ENCODE results near the gene PRKRIP1.
"Not testable (repeated sequence)": the region's sequence is repeated elsewhere in the genome, so short reads cannot be mapped to it uniquely, and the experiment has no call there.

The PRKRIP1 gene

DNA sequence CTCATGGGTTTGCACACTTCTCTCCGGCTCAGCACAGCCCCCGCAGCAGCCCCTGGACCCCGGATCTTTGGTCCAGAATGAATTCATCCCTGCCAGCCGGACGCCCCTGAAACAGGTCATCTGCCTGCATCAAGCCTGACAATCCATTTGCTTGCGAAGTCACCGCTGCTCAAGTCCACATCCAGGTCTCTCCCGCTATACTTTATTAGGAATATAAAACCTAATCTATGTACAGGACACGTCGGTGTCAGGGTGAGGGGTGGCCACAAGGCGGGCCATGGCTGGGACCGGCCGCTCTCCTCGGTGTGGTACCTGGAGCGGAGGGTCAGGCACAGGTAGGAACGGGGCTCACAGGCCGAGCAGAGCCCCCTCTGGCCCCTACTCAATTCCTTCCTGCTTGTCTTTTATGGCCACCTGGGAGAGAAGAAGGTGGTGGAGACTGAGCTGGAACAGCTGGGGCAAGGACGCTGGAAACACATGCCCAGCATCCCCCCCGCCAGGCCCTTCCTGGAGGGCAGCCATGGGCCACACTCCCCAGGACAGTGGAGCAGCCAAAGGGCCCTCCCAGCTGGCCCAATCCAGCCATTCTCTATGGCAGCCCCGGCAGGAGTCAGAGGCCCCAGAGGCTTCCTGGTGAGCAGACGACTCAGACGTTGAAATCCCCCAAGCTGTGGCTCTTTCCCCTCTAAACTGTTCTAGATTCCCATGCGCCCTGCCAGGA, 77.3 kb downstream of the PRKRIP1 start:
- Mint-ChIP-seq H3K9me3 (no peaks in the 10 kb centered on the region), H3K27me3 (no peaks in the 10 kb centered on the region), H3K4me3 (no peak overlapping the region), H3K27ac (peak overlapping the region in 1 of 2 donors; percentile 23), H3K4me1 (ENCODE audit: low read depth in 2 of 2) (peaks cover 0 to 7% of the 10 kb centered on the region in 2 donors), H3K36me3 (ENCODE audit: insufficient read depth) (peaks cover 27% of the 10 kb centered on the region)
- DNase-seq (no peak), ATAC-seq (replicated peaks) (no peak)

DNA sequence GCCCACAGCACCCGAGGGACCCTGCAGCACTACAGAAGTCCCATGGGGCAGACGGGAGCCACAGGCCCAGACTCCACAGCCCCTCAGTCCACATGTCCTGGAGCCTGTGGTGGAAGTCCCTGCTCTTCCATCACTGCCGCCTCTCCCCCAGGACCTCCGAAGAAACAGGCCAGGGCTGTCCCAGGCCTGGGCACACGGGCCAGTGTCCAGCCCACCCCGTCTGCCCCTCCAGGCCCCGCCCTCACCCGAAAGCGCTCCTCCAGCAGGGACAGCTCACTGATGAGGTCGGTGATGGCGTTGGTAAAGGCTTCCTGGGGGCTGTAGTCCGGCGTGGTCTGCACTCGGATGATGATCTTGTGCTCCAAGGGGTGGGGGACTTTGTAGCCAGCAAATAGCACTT, 78.0 kb downstream of the PRKRIP1 start:
- H3K4me3 Mint-ChIP-seq; H3K9me3 Mint-ChIP-seq; ATAC-seq (replicated peaks); H3K4me1 Mint-ChIP-seq (ENCODE audit: low read depth in 2 of 2); H3K27me3 Mint-ChIP-seq; DNase-seq: not testable (repeated sequence)
- Mint-ChIP-seq H3K27ac (peak overlapping the region in 1 of 2 donors; percentile 23), H3K36me3 (ENCODE audit: insufficient read depth) (peaks cover 31% of the 10 kb centered on the region)

DNA sequence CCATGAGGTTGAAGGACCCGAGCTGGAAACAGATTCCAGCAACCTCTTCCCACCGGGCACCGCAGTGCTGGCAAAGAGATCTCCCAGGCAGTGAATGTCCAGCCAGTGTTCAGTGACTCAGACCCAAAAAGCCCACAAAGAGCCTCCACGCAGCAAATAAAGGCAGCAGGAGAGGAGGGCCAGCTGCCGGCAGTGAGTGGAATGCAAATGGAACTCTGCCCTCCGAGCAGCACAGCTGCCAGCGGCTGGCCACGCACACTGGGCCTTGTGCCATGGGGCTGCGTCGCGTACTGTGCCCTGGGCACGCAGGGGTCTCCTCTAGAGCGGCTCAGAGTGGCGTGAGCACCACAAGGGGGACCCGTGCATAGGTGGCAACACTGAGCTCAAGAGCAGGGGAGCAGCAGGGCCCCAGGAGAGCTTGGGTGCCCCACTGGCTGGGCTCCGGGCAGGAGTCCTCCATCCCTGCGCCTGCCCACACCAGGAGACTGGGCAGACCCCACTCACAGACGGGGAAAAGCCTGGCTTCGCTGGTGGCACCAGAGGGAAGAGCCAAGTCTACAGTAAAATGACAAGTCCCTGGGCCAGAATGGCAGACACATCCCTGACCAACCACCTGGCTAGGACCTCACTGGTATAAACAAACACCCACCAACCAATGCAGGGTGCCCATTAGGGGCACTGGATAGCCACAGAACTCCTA, 78.7 kb downstream of the PRKRIP1 start:
- not testable (repeated sequence) for H3K27me3 Mint-ChIP-seq; H3K27ac Mint-ChIP-seq; H3K9me3 Mint-ChIP-seq; DNase-seq; H3K4me1 Mint-ChIP-seq (ENCODE audit: low read depth in 2 of 2); H3K4me3 Mint-ChIP-seq; ATAC-seq (replicated peaks)
- peaks cover 31% of the 10 kb centered on the region for H3K36me3 Mint-ChIP-seq (ENCODE audit: insufficient read depth)

All from effector memory CD8-positive, alpha-beta T cell (primary cell).